HepG2 (cell line): ENCODE results near the gene FBXO11. TPM values are rescaled to one million over a fixed set of nuclear protein-coding genes. Genes with fewer than 3 reads are reported as not detected.

Experiments used
- ARNT2 ChIP-seq: sonication (generic); formaldehyde crosslinking; IDR thresholded peaks from 2 replicates; pipeline ENCODE4 v1.8.0; 2022; ENCODE audit warnings: mild to moderate bottlenecking, low read depth, missing genetic modification reagents, moderate library complexity
- ATF7 ChIP-seq, 2 experiments: fragments of 450-650 bp in 1 of 2; sonication (generic) in 1 of 2; formaldehyde crosslinking in 1 of 2; IDR thresholded peaks; 2 replicates each; pipeline versions ENCODE4 v1.4.0 to v1.6.1; 2016 to 2020; ENCODE audit warnings: antibody characterized with exemption in 1 of 2, mild to moderate bottlenecking in 1 of 2, missing genetic modification reagents in 1 of 2
- DNMT1 ChIP-seq: sonication (generic); formaldehyde crosslinking; IDR thresholded peaks from 2 replicates; pipeline ENCODE4 v1.5.1; 2020; ENCODE audit warnings: mild to moderate bottlenecking, missing genetic modification reagents
- EZH2 ChIP-seq: conservative IDR thresholded peaks from 2 replicates; pipeline ENCODE4 v1.6.1; 2012; ENCODE audit warnings: mild to moderate bottlenecking, low read depth, low read length, moderate library complexity
- HNRNPK ChIP-seq: fragments of 200-400 bp; formaldehyde crosslinking; IDR thresholded peaks from 2 replicates; pipeline ENCODE4 v1.6.1; 2018; ENCODE audit warnings: low read length, low read depth, moderate library complexity, mild to moderate bottlenecking; ENCODE audit not compliant: poor library complexity, severe bottlenecking
- KDM5A ChIP-seq: fragments of 200-600 bp; sonication (generic); IDR thresholded peaks from 2 replicates; pipeline ENCODE4 v1.7.0; 2018; ENCODE audit warnings: antibody characterized with exemption, mild to moderate bottlenecking, low read length, borderline replicate concordance
- MED13 ChIP-seq: sonication (generic); formaldehyde crosslinking; IDR thresholded peaks from 2 replicates; pipeline ENCODE4 v1.5.0; 2020; ENCODE audit warnings: missing genetic modification reagents
- RARA ChIP-seq: IDR thresholded peaks from 2 replicates; pipeline ENCODE4 v1.6.1; 2016; ENCODE audit warnings: missing genetic modification reagents, missing compliant biosample characterization
- SIX1 ChIP-seq: sonication (generic); formaldehyde crosslinking; IDR thresholded peaks from 2 replicates; pipeline ENCODE4 v1.4.0; 2020; ENCODE audit warnings: missing genetic modification reagents, borderline replicate concordance
- YEATS4 ChIP-seq: sonication (generic); formaldehyde crosslinking; IDR thresholded peaks from 2 replicates; pipeline ENCODE4 v1.4.0; 2020; ENCODE audit warnings: missing genetic modification reagents, borderline replicate concordance
- ZFP82 ChIP-seq: sonication (generic); formaldehyde crosslinking; IDR thresholded peaks from 2 replicates; pipeline ENCODE4 v1.5.1; 2020; ENCODE audit warnings: mild to moderate bottlenecking, missing genetic modification reagents, borderline replicate concordance
- ZNF354B ChIP-seq: sonication (generic); formaldehyde crosslinking; IDR thresholded peaks from 2 replicates; pipeline ENCODE4 v1.8.0; 2022; ENCODE audit warnings: mild to moderate bottlenecking, missing genetic modification reagents
- ZNF367 ChIP-seq: sonication (generic); formaldehyde crosslinking; IDR thresholded peaks from 2 replicates; pipeline ENCODE4 v1.4.0; 2020; ENCODE audit warnings: missing genetic modification reagents, borderline replicate concordance
- ZNF709 ChIP-seq: sonication (generic); formaldehyde crosslinking; IDR thresholded peaks from 2 replicates; pipeline ENCODE4 v1.5.0; 2020; ENCODE audit warnings: mild to moderate bottlenecking, missing genetic modification reagents
- ZSCAN20 ChIP-seq: sonication (generic); formaldehyde crosslinking; IDR thresholded peaks from 2 replicates; pipeline ENCODE4 v1.4.0; 2020; ENCODE audit warnings: missing genetic modification reagents, mild to moderate bottlenecking, borderline replicate concordance
- polyA plus RNA-seq, 8 experiments: library from polyadenylated mRNA; depleted of rRNA in 3 of 8; stranded (reverse) in 7 of 8; unstranded in 1 of 8; fragments of >200 nt; fragmentation: Illumina TruSeq in 4 of 8; extraction: Trizol in 4 of 8; gene quantifications; 2 replicates each; pipeline versions ENCODE4 v1.2.1 to v1.2.3, GENCODE V29; 2011 to 2016; ENCODE audit warnings: low read depth in 4 of 8, missing spikeins in 1 of 8, mixed read lengths in 1 of 8; ENCODE audit not compliant: insufficient read depth in 1 of 8
- total RNA-seq, 5 experiments: library from RNA; depleted of rRNA; stranded (reverse); fragments of >200 nt; fragmentation: Illumina TruSeq; extraction: Trizol; gene quantifications; 2 replicates each; pipeline ENCODE4 v1.2.3, GENCODE V29; 2016; ENCODE audit warnings: low read depth in 1 of 5
- TF ChIP-seq, protein P1 (sequence below), 2 experiments: sonication (generic) in 1 of 2; formaldehyde crosslinking in 1 of 2; IDR thresholded peaks; 2 replicates each; pipeline versions ENCODE4 v1.4.0 to v1.6.1; 2018 to 2020; ENCODE audit warnings: missing genetic modification reagents in 2 of 2, borderline replicate concordance in 1 of 2, low read depth in 1 of 2, mild to moderate bottlenecking in 1 of 2, missing biosample characterization in 1 of 2
- TF ChIP-seq, protein P2 (sequence below): sonication (generic); formaldehyde crosslinking; IDR thresholded peaks from 2 replicates; pipeline ENCODE4 v1.5.1; 2020; ENCODE audit warnings: missing genetic modification reagents, mild to moderate bottlenecking, borderline replicate concordance
- TF ChIP-seq, protein P3 (sequence below): sonication (generic); formaldehyde crosslinking; IDR thresholded peaks from 2 replicates; pipeline ENCODE4 v1.5.0; 2020; ENCODE audit warnings: mild to moderate bottlenecking, missing genetic modification reagents
- TF ChIP-seq, protein P4 (sequence below): IDR thresholded peaks from 2 replicates; pipeline ENCODE4 v1.6.1; 2016; ENCODE audit warnings: missing compliant biosample characterization, missing genetic modification reagents, borderline replicate concordance

FBXO11 gene
- total and polyA plus RNA-seq, 2 of the 13 experiments (the other 11 are each of a cell fraction or from before 2014, with no cell fraction given): 27.9 to 47.6 TPM

DNA sequence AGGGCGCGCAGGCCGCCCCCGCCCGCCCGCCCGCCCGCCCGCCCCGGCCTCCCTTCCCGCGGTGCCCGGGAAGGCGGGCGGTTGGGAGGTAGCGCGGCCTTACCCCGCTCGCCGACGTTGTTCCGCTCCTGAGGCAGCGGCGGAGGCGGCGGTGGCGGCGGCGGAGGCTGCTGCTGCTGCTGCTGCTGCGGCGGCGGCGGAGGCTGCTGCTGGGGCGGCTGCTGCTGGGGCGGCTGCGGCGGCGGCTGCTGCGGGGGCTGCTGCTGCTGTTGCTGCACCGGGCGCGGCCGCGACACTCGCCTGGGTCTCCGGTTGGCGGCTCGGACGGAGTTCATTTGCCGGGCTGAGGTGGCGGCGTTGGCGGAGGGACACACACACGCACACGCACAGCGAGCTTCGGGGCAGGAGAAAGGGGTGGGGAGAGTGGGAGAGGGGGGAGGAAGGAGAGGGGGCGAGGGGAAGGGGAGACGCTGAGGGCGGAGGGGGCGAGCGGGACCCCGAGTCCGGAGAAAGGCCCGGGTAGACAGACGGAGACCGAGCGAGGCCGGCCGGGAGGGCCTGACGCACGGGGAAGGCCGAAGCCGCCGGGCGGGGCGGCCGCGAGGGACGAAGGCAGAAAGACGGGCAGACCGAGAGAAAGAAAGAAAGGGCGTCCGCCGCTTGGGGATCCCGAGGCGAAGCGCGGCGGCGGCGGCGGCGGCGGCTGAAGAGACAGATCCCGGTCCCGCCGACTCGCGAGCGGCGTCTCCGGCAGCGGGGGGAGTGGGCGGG, 727 bp downstream of the FBXO11 start (continued):
- TF ChIP-seq, protein P1, sequence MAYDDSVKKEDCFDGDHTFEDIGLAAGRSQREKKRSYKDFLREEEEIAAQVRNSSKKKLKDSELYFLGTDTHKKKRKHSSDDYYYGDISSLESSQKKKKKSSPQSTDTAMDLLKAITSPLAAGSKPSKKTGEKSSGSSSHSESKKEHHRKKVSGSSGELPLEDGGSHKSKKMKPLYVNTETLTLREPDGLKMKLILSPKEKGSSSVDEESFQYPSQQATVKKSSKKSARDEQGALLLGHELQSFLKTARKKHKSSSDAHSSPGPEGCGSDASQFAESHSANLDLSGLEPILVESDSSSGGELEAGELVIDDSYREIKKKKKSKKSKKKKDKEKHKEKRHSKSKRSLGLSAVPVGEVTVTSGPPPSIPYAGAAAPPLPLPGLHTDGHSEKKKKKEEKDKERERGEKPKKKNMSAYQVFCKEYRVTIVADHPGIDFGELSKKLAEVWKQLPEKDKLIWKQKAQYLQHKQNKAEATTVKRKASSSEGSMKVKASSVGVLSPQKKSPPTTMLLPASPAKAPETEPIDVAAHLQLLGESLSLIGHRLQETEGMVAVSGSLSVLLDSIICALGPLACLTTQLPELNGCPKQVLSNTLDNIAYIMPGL (CRISPR knock-in tag; IDR thresholded peaks at IDR 0.05; ENCODE audit: borderline replicate concordance in 1 of 2, low read depth in 1 of 2): peak in 1 of 2 experiments; percentile 44; a peak in 2 of 4 replicates
- TF ChIP-seq ZSCAN20 (peak; percentile 64; the same call in 1 of the 2 replicates), ZNF354B (CRISPR knock-in tag) (no peak), ARNT2 (0 out of 2 replicates have a peak, but pooled peaks have one; percentile 40), ZFP82 (CRISPR knock-in tag) (peak; percentile 86; the same call in 1 of the 2 replicates), SIX1 (CRISPR knock-in tag) (no peak), ZNF709 (CRISPR knock-in tag) (peak; percentile 64), RARA (CRISPR knock-in tag) (no peak), HNRNPK (peak; percentile 100), ATF7 (IDR thresholded peaks at IDR 0.05) (no peak), ATF7 (CRISPR knock-in tag; IDR thresholded peaks at IDR 0.05) (no peak), MED13 (CRISPR knock-in tag) (no peak; the same call in 1 of the 2 replicates), YEATS4 (CRISPR knock-in tag) (peak; percentile 46; the same call in 1 of the 2 replicates), KDM5A (peak; percentile 22; the same call in 1 of the 2 replicates), DNMT1 (no peak), EZH2 (no peak), ZNF367 (CRISPR knock-in tag) (no peak; the same call in 1 of the 2 replicates)
- TF ChIP-seq, protein P2, sequence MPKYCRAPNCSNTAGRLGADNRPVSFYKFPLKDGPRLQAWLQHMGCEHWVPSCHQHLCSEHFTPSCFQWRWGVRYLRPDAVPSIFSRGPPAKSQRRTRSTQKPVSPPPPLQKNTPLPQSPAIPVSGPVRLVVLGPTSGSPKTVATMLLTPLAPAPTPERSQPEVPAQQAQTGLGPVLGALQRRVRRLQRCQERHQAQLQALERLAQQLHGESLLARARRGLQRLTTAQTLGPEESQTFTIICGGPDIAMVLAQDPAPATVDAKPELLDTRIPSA (CRISPR knock-in tag): no peak
- TF ChIP-seq, protein P3, sequence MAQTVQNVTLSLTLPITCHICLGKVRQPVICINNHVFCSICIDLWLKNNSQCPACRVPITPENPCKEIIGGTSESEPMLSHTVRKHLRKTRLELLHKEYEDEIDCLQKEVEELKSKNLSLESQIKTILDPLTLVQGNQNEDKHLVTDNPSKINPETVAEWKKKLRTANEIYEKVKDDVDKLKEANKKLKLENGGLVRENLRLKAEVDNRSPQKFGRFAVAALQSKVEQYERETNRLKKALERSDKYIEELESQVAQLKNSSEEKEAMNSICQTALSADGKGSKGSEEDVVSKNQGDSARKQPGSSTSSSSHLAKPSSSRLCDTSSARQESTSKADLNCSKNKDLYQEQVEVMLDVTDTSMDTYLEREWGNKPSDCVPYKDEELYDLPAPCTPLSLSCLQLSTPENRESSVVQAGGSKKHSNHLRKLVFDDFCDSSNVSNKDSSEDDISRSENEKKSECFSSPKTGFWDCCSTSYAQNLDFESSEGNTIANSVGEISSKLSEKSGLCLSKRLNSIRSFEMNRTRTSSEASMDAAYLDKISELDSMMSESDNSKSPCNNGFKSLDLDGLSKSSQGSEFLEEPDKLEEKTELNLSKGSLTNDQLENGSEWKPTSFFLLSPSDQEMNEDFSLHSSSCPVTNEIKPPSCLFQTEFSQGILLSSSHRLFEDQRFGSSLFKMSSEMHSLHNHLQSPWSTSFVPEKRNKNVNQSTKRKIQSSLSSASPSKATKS (CRISPR knock-in tag): no peak
- TF ChIP-seq, protein P4, sequence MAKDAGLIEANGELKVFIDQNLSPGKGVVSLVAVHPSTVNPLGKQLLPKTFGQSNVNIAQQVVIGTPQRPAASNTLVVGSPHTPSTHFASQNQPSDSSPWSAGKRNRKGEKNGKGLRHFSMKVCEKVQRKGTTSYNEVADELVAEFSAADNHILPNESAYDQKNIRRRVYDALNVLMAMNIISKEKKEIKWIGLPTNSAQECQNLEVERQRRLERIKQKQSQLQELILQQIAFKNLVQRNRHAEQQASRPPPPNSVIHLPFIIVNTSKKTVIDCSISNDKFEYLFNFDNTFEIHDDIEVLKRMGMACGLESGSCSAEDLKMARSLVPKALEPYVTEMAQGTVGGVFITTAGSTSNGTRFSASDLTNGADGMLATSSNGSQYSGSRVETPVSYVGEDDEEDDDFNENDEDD: peak; percentile 14; the same call in 1 of the 2 replicates
